NCI-H1417 treated with DMSO at 0.1 percent for 48 hours (cell line): ENCODE data around the gene RPL27.

Experiments used
- DNase-seq: peaks from one replicate; lab custom pipeline; 2025; lab: John Stamatoyannopoulos, UW

The RPL27 gene

GRCh38 chr17:43051969-43052368 lies 53.8 kb downstream of the RPL27 start:
- DNase-seq: no peak
